Stomach (tissue), 4 donors: Measurements from ENCODE around the gene PRRG4.

ENCODE experiments used
- POLR2A ChIP-seq, 4 donors: fragments of 450-650 bp; IDR thresholded peaks; one replicate each; pipeline ENCODE4 v1.6.1; 2016; ENCODE audit warnings: antibody characterized with exemption in 4 of 4, control low read depth in 2 of 4, mild to moderate bottlenecking in 1 of 4, moderate library complexity in 1 of 4
- TF ChIP-seq, protein P1 (sequence below), 7 experiments: fragments of 450-650 bp in 4 of 7; fragments of 200-600 bp in 3 of 7; sonication (generic) in 3 of 7; IDR thresholded peaks; one replicate each; pipeline ENCODE4 v1.5.1; 2016 to 2019; ENCODE audit warnings: antibody characterized with exemption in 7 of 7, control low read depth in 2 of 7, mild to moderate bottlenecking in 1 of 7

DNA sequence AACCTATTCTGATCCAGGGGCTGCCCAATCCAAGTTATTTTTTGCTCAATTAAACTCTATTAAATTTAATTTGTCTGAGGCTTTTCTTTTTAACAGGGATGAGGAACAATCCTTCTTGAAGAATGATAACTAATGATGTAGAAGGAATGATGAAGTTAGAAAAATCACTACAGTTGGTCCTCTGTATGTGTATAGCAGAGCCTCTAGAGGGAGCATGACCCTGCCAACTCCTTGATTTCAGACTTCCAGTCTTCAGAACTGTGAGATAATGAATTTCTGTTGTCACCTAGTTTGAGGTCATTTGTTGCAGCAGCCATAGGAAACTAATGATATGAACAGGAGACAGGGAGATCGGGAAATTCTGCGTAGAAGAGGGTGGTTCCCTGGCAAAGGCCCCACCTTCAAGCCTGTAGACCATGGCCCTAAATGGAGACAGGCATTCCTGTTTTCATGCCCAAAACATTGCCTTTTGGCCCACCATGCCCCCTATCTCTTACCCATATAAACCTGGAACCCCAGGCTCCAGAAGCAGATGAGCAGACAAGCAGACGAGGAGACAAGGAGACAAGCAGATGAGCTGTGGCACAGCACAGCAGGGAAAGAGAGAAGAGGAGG lies 55.1 kb downstream of the PRRG4 start:
- TF ChIP-seq, protein P1, sequence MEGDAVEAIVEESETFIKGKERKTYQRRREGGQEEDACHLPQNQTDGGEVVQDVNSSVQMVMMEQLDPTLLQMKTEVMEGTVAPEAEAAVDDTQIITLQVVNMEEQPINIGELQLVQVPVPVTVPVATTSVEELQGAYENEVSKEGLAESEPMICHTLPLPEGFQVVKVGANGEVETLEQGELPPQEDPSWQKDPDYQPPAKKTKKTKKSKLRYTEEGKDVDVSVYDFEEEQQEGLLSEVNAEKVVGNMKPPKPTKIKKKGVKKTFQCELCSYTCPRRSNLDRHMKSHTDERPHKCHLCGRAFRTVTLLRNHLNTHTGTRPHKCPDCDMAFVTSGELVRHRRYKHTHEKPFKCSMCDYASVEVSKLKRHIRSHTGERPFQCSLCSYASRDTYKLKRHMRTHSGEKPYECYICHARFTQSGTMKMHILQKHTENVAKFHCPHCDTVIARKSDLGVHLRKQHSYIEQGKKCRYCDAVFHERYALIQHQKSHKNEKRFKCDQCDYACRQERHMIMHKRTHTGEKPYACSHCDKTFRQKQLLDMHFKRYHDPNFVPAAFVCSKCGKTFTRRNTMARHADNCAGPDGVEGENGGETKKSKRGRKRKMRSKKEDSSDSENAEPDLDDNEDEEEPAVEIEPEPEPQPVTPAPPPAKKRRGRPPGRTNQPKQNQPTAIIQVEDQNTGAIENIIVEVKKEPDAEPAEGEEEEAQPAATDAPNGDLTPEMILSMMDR (IDR thresholded peaks at IDR 0.05): peak in 1 of 7 experiments; percentile 20
- TF ChIP-seq POLR2A (IDR thresholded peaks at IDR 0.05): no peak
